Uterus (tissue), 4 donors: ENCODE data around the gene LDB3. TPM values are rescaled to one million over a fixed set of nuclear protein-coding genes. Genes with fewer than 3 reads are reported as not detected.
A peak's percentile ranks its signal among the peaks of the same experiment; 100 is the strongest.

Experiments used
- DNase-seq, 2 donors: peaks; one replicate each; pipeline ENCODE4 v3.0.0-alpha.2; 2019 to 2020
- H3K27ac ChIP-seq, 2 donors: fragments of 200-600 bp; sonication (generic); 1 replicate in 1 of 2; 2 replicates in 1 of 2; pipeline ENCODE4 v1.5.1; 2016 to 2018
- H3K27me3 ChIP-seq, 2 donors: fragments of 200-600 bp; sonication (generic); one replicate each; pipeline ENCODE4 v1.5.1; 2018 to 2019; ENCODE audit warnings: control low read depth in 1 of 2
- H3K36me3 ChIP-seq, 2 donors: fragments of 200-600 bp; sonication (generic); one replicate each; pipeline ENCODE4 v1.5.1; 2019; ENCODE audit warnings: control low read depth in 1 of 2
- H3K4me1 ChIP-seq, 2 donors: fragments of 200-600 bp; sonication (generic); one replicate each; pipeline ENCODE4 v1.5.1; 2018 to 2019; ENCODE audit warnings: control low read depth in 1 of 2
- H3K4me3 ChIP-seq, 2 donors: fragments of 200-600 bp; sonication (generic); 1 replicate in 1 of 2; 2 replicates in 1 of 2; pipeline ENCODE4 v1.5.1; 2018 to 2019; ENCODE audit warnings: mild to moderate bottlenecking in 1 of 2
- H3K9me3 ChIP-seq, 2 donors: fragments of 200-600 bp; sonication (generic); one replicate each; pipeline ENCODE4 v1.5.1; 2019; ENCODE audit warnings: control low read depth in 1 of 2
- POLR2A ChIP-seq, 2 donors: fragments of 450-650 bp; IDR thresholded peaks; one replicate each; pipeline ENCODE4 v1.6.1; 2016; ENCODE audit warnings: antibody characterized with exemption in 2 of 2, mild to moderate bottlenecking in 1 of 2, moderate library complexity in 1 of 2
- intact Hi-C: fragments of 100-400 bp; cut with DNase I; formaldehyde crosslinking; loops from one replicate; pipeline ENCODE4 v1.15.1; 2023; ENCODE audit warnings: low total_unique reads
- total RNA-seq, 4 donors: library from RNA; depleted of rRNA in 3 of 4; stranded (reverse); fragments of >200 nt in 3 of 4; gene quantifications; one replicate each; pipeline versions ENCODE4 v1.1.0 to v1.2.4, GENCODE V29; 2014 to 2023
- TF ChIP-seq, protein P1 (sequence below), 4 experiments: fragments of 200-600 bp in 2 of 4; fragments of 450-650 bp in 2 of 4; sonication (generic) in 2 of 4; IDR thresholded peaks; one replicate each; pipeline ENCODE4 v1.5.1; 2016 to 2019; ENCODE audit warnings: antibody characterized with exemption in 4 of 4, mild to moderate bottlenecking in 2 of 4, moderate library complexity in 1 of 4
- donor health status: DM: yes; HTN: yes; CAD: no.

LDB3 gene
- total RNA-seq, 4 donors from 2014 or later, result 0.97 to 33.4 (median 4.2) TPM

GRCh38 chr10:86785037-86785436, 116.7 kb downstream of the LDB3 start:
- TF ChIP-seq, protein P1, sequence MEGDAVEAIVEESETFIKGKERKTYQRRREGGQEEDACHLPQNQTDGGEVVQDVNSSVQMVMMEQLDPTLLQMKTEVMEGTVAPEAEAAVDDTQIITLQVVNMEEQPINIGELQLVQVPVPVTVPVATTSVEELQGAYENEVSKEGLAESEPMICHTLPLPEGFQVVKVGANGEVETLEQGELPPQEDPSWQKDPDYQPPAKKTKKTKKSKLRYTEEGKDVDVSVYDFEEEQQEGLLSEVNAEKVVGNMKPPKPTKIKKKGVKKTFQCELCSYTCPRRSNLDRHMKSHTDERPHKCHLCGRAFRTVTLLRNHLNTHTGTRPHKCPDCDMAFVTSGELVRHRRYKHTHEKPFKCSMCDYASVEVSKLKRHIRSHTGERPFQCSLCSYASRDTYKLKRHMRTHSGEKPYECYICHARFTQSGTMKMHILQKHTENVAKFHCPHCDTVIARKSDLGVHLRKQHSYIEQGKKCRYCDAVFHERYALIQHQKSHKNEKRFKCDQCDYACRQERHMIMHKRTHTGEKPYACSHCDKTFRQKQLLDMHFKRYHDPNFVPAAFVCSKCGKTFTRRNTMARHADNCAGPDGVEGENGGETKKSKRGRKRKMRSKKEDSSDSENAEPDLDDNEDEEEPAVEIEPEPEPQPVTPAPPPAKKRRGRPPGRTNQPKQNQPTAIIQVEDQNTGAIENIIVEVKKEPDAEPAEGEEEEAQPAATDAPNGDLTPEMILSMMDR (IDR thresholded peaks at IDR 0.05), result no peak
- no peak for TF ChIP-seq POLR2A (IDR thresholded peaks at IDR 0.05)
- DNase-seq, result no peak
- no peaks in the 10 kb centered on the region for H3K27me3 ChIP-seq
- peaks cover 0 to 3% of the 10 kb centered on the region in 2 donors for H3K4me1 ChIP-seq
- no peaks in the 10 kb centered on the region for H3K9me3 ChIP-seq
- intact Hi-C loops, result no loop called here
- peak overlapping the region; percentile 6 to 54 for H3K27ac ChIP-seq
- H3K36me3 ChIP-seq, result no peaks in the 10 kb centered on the region
- no peak overlapping the region for H3K4me3 ChIP-seq

Other genes with a start within 250 kb of the LDB3 start
- gene WAPL, start 146.7 kb upstream of the LDB3 start, total RNA-seq, result 10 to 100 TPM; 17.4 to 75.1 (median 34.9) TPM
- gene OPN4, start 14.0 kb upstream of the LDB3 start, total RNA-seq, result not detected
- 100 to 1,000 TPM in 2 of 4 donors, 10 to 100 TPM in 2; 27.4 to 175 (median 69.2) TPM for gene BMPR1A, start 88.1 kb downstream of the LDB3 start, total RNA-seq